AG09319 (cell line): ENCODE measurements around the gene CENPO.

Source experiments
- DNase-seq: peaks from one replicate; pipeline ENCODE4 v3.0.0-alpha.2; 2010; ENCODE audit warnings: low read depth; ENCODE audit errors: extremely low read depth
- TF ChIP-seq, protein P1 (sequence below): IDR thresholded peaks from 2 replicates; pipeline ENCODE4 v1.5.1; 2011; ENCODE audit warnings: low read depth, mild to moderate bottlenecking, inconsistent platforms, low read length, moderate library complexity

The CENPO gene

DNA sequence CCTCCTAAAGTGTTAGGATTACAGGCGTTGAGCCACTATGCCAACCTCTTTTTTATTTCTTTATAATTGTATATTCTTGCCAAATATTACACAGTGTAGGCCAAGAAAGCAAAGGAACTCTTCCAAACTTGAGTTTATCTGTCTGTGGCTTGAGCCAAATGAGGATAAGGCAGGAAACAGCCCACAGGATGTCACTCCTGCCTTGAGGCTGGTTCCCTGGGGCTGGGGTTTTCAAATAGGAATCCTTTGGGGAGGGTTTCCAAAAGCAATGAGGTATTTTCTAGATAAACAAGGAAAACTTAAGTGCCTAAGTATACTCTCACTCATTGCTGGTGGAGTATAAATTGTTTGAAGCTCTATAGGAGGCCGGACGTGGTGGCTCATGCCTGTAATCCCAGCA lies 70.4 kb downstream of the CENPO start:
- no peak for DNase-seq
- TF ChIP-seq, protein P1, sequence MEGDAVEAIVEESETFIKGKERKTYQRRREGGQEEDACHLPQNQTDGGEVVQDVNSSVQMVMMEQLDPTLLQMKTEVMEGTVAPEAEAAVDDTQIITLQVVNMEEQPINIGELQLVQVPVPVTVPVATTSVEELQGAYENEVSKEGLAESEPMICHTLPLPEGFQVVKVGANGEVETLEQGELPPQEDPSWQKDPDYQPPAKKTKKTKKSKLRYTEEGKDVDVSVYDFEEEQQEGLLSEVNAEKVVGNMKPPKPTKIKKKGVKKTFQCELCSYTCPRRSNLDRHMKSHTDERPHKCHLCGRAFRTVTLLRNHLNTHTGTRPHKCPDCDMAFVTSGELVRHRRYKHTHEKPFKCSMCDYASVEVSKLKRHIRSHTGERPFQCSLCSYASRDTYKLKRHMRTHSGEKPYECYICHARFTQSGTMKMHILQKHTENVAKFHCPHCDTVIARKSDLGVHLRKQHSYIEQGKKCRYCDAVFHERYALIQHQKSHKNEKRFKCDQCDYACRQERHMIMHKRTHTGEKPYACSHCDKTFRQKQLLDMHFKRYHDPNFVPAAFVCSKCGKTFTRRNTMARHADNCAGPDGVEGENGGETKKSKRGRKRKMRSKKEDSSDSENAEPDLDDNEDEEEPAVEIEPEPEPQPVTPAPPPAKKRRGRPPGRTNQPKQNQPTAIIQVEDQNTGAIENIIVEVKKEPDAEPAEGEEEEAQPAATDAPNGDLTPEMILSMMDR = peak; percentile 2; the same call in 1 of the 2 replicates

DNA sequence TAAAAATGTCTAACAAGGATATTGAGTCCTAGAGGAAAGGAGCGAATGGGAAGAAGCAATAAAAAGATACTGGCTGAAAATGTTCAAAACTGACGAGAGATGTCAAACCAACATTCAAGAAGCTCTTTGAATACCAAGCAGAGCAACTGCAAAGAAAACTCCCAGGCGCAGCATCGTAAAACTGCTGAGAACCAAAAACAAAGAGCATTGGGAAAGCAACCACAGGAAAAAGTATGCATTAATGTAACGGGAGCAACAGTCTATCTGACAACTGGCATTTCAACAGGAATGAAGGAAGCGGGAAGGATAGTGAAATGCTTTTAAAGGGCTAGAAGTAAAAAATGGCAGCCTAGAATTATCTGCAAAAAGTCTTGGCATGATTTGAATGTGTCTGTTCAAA lies 73.7 kb downstream of the CENPO start:
- TF ChIP-seq, protein P1 = no peak
- no peak for DNase-seq

DNA sequence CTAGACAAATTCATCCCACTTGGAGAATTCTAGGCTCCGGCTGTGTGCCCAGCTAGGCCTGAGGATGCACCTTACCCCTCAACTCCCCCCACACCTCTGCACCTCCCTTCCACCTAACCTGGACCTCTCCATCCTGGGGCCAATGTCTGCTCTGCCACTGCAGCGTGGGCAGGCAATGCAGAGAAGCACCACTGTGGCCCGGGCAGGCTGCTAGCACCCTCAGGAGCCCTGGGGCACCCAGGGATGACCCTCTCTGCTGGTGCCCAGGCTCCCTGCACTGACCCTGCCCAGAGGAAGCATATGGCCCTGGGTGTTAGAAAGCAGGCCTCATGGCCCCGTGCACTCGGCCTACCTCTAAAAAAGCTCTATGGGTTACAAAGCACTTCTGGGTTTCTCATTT lies 77.2 kb downstream of the CENPO start:
- no peak for DNase-seq
- TF ChIP-seq, protein P1 = no peak

DNA sequence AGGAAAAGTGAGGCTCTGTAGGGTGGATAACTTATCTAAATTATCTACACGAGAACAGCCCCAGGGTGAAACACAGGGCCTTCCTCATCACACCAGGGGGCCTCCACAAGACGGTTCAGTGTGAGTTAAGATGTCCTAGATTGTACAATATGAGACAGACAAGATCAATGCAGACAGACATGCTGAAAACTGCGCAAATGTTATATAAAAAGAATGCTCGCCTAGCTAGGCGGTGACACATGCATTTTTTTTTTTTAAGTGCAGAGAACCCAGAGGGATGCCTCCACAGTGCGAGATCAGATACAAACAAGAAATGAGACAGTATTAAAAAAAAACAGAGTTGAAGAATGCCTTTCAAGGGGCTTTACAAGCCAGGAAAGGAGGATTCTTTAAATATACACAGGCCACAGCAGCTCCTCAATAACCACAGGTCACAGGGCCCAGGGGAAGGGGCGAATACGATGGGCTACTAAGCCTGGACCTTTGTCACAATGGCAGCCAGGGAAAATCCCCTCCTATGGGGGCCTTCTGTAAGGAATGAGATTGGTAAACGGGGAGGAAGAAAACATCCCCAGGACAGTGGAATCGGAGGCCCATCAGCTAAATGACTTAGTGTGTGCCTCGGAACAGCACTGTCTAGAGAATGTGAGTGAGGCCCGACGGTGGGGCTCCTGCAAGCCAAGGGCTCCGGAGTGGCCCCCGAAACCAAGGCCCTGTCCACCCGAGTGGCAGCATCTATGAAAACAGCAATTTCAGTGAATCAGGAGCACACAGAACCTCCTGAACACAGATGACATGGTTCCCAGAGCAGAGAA lies 77.9 kb downstream of the CENPO start:
- TF ChIP-seq, protein P1 = no peak
- DNase-seq = no peak

DNA sequence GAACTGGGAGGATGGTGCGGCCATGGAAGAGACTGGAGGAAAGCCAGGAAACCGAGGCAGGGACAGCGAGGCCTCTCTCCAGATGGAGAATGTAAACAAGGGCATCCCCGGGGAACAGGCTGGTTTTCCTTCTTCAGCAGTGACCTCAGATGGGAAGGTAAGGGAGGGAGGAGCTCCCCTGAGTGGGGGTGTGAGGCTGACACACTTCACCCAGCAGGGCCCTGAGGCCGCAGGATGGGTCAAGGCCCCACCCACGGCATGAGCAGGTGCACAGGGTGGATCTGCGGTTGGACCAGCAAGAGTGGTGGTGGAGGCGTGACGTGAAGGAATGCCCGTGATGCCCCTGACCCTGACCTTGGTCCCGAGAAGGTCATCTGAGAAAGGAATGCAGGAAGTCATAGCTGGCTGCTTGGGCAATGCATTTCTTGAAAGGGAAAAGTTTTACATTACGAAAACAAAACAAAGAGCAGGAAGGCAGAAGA lies 78.7 kb downstream of the CENPO start:
- no peak for DNase-seq
- TF ChIP-seq, protein P1 = no peak
